Muscle of leg (tissue), 11 donors: ENCODE data around the gene GLIPR1L1. TPM values are rescaled to one million over a fixed set of nuclear protein-coding genes. Genes with fewer than 3 reads are reported as not detected.
"Not testable (repeated sequence)": the region's sequence is repeated elsewhere in the genome, so short reads cannot be mapped to it uniquely, and the experiment has no call there.

ENCODE experiments used
- DNase-seq: peaks from one replicate; pipeline ENCODE4 v3.0.0; 2013
- H3K27ac ChIP-seq: one replicate; pipeline ENCODE4 v1.5.1; 2013; ENCODE audit warnings: mild to moderate bottlenecking, low read length, control low read depth
- H3K27me3 ChIP-seq: one replicate; pipeline ENCODE4 v1.6.1; 2013; ENCODE audit warnings: low read length; ENCODE audit not compliant: control insufficient read depth, insufficient read depth
- H3K36me3 ChIP-seq: one replicate; pipeline ENCODE4 v1.6.1; 2013; ENCODE audit warnings: low read length; ENCODE audit not compliant: control insufficient read depth, insufficient read depth
- H3K4me1 ChIP-seq: one replicate; pipeline ENCODE4 v1.6.1; 2013; ENCODE audit warnings: low read length; ENCODE audit not compliant: control insufficient read depth, insufficient read depth
- H3K4me3 ChIP-seq: one replicate; pipeline ENCODE4 v1.5.1; 2013; ENCODE audit warnings: low read length, control low read depth
- H3K9me3 ChIP-seq: replicated peaks from 2 replicates; pipeline ENCODE4 v1.6.1; 2013; ENCODE audit warnings: low read depth, low read length; ENCODE audit not compliant: control insufficient read depth
- WGBS: methylation state at CpG from one replicate; pipeline ENCODE4 v1.1.5; 2013; ENCODE audit warnings: missing lambda C conversion rate; ENCODE audit not compliant: insufficient coverage; 5-methylcytosine and 5-hydroxymethylcytosine counted together
- polyA plus RNA-seq, 8 donors: library from polyadenylated mRNA; unstranded; fragments of 120-200 nt; gene quantifications; one replicate each; pipeline versions ENCODE4 v1.2.1 to v1.2.3, GENCODE V29; 2013; ENCODE audit warnings: inconsistent platforms in 1 of 8, low replicate concordance in 1 of 8; ENCODE audit not compliant: insufficient read length in 8 of 8, insufficient read depth in 1 of 8
- total RNA-seq: library from RNA; stranded (reverse); fragments of 120-200 nt; gene quantifications from one replicate; pipeline ENCODE4 v1.2.4, GENCODE V29; 2013

GLIPR1L1 gene
- total and polyA plus RNA-seq, 9 donors = 0.18 to 0.33 (median 0.29) TPM; not detected in 5

DNA sequence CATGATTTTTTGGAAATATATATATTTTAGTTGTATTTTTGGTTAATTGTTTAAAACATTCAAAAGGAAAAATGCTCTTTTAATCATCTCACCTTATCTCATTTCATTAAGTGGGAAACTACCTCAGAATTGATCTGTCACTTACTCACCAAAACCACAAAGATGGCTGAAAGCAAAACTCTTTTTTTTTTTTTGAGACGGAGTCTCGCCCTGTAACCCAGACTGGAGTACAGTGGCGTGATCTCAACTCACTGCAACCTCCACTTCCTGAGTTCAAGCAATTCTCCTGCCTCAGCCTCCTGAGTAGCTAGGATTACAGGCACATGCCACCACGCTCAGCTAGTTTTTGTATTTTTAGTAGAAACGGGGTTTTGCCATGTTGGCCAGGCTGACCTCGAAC is 11.7 kb downstream of the GLIPR1L1 start:
- H3K4me3 ChIP-seq, H3K27me3 ChIP-seq, H3K4me1 ChIP-seq, H3K9me3 ChIP-seq, H3K36me3 ChIP-seq, DNase-seq, H3K27ac ChIP-seq: not testable (repeated sequence)
- WGBS = 93% methylated on average over 3 of the region's 6 CpGs

DNA sequence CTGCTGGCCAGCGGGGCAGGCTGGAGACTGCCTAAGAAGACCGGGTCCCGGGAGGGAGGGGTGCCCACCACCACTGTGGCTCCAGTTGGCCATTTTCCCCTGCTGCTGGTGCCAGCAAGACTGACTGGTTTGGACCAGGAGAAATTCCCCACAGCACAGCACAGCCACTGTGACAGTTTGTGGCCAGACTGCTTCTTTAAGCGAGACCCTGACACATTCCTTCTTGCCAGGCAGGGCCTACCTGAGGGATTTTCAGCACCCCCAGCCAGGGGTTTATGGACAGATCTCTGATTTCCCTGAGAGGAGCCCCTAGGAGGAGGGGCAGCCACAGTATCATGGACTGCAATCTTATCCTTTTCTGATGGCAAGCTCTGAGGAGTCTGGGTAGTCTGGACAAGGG is 15.5 kb downstream of the GLIPR1L1 start:
- 79% methylated on average over 3 of the region's 4 CpGs for WGBS
- DNase-seq = no peak

DNA sequence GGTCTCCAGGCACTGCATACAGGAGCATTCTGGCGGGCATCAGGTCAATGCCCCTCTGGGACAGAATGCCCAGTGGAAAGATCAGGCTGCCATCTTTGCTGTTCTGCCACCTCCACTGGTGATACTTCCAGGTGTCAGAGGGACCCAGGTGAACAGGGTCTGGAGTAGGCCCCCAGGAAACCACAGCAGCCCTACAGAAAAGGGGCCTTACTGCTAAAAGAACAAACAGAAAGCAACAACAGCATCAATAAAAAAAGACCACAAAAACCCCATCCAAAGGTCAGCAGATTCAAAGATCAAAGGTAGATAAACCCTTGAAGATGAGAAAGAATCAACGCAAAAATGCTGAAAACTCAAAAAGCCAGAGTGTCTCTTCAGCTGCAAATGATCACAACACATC is 15.9 kb downstream of the GLIPR1L1 start:
- DNase-seq = no peak
- H3K4me1 ChIP-seq = no peaks in the 10 kb centered on the region
- WGBS = 100% methylated on average over 1 of the region's 2 CpGs
- no peaks in the 10 kb centered on the region for H3K27me3 ChIP-seq
- no peak overlapping the region for H3K27ac ChIP-seq
- H3K9me3 ChIP-seq = peaks cover 9% of the 10 kb centered on the region
- H3K36me3 ChIP-seq = no peaks in the 10 kb centered on the region
- no peak overlapping the region for H3K4me3 ChIP-seq

More for the DNA sequence above, 15.5 kb downstream of the GLIPR1L1 start:
- no peak overlapping the region for H3K27ac ChIP-seq
- H3K9me3 ChIP-seq = peaks cover 8% of the 10 kb centered on the region
- no peak overlapping the region for H3K4me3 ChIP-seq
- no peaks in the 10 kb centered on the region for H3K4me1 ChIP-seq
- no peaks in the 10 kb centered on the region for H3K36me3 ChIP-seq
- no peaks in the 10 kb centered on the region for H3K27me3 ChIP-seq

DNA sequence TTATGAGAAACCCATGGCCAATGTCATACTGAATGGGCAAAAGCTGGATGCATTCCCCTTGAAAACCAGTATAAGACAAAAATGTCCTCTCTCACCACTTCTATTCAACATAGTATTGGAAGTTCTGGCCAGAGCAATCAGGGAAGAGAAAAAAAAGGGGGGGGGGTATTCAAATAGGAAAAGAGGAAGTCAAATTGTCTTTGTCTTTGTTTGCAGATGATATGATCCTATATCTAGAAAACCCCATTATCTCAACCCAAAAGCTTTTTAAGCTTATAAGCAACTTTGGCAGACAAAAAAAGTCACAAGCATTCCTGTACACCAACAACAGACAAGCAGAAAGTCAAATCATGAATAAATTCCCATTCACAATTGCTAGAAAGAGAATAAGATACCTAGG is 19.5 kb downstream of the GLIPR1L1 start:
- Histone ChIP-seq H3K9me3 (peaks cover 12% of the 10 kb centered on the region), H3K27ac (no peak overlapping the region), H3K27me3 (no peaks in the 10 kb centered on the region), H3K36me3 (no peaks in the 10 kb centered on the region), H3K4me3 (no peak overlapping the region), H3K4me1 (no peaks in the 10 kb centered on the region)
- no peak for DNase-seq

GRCh38 chr12:75360920-75361319 is 26.4 kb downstream of the GLIPR1L1 start:
- no peaks in the 10 kb centered on the region for H3K4me1 ChIP-seq
- no peaks in the 10 kb centered on the region for H3K9me3 ChIP-seq
- DNase-seq = no peak
- H3K36me3 ChIP-seq = no peaks in the 10 kb centered on the region
- H3K4me3 ChIP-seq = no peak overlapping the region
- no peaks in the 10 kb centered on the region for H3K27me3 ChIP-seq
- H3K27ac ChIP-seq = no peak overlapping the region

GRCh38 chr12:75361408-75361807 is 26.9 kb downstream of the GLIPR1L1 start:
- H3K36me3 ChIP-seq = no peaks in the 10 kb centered on the region
- no peaks in the 10 kb centered on the region for H3K9me3 ChIP-seq
- H3K4me1 ChIP-seq = no peaks in the 10 kb centered on the region
- no peak overlapping the region for H3K4me3 ChIP-seq
- WGBS = no CpG with 5 or more reads among the region's 1 CpG
- H3K27ac ChIP-seq = no peak overlapping the region
- H3K27me3 ChIP-seq = no peaks in the 10 kb centered on the region
- DNase-seq = no peak

- no peaks in the 10 kb centered on the region for H3K9me3 ChIP-seq
- no peaks in the 10 kb centered on the region for H3K27me3 ChIP-seq
- no peak for DNase-seq
- no peaks in the 10 kb centered on the region for H3K36me3 ChIP-seq
- H3K27ac ChIP-seq = no peak overlapping the region
- no peak overlapping the region for H3K4me3 ChIP-seq
- no peaks in the 10 kb centered on the region for H3K4me1 ChIP-seq
These were observed 30.4 kb downstream of the GLIPR1L1 start for GRCh38 chr12:75364919-75365318.

- no peak overlapping the region for H3K27ac ChIP-seq
- H3K4me3 ChIP-seq = no peak overlapping the region
- no peaks in the 10 kb centered on the region for H3K9me3 ChIP-seq
- no peaks in the 10 kb centered on the region for H3K27me3 ChIP-seq
- WGBS = no CpG with 5 or more reads among the region's 1 CpG
- no peak for DNase-seq
- H3K4me1 ChIP-seq = no peaks in the 10 kb centered on the region
- H3K36me3 ChIP-seq = no peaks in the 10 kb centered on the region
These were observed 32.2 kb downstream of the GLIPR1L1 start for GRCh38 chr12:75366629-75367028.

DNA sequence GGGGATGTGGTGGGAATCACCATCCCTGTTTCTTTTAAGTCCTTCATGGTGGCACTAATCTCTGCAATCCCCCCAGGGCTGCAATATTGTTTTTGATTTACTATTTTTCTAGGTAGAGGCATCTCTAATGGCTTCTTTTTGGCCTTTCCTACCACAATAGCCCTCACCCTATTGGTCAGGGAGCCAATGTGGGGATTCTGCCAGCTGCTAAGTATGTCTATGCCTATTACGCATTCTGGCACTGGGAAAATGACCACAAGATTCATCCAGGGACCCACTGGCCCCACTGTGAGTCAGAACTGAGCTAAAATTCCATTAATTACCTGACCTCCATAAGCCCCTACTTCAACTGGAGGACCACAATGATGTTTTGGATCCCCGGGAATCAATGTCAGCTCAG is 40.5 kb downstream of the GLIPR1L1 start:
- H3K27ac ChIP-seq = no peak overlapping the region
- H3K4me1 ChIP-seq = no peaks in the 10 kb centered on the region
- H3K9me3 ChIP-seq = no peaks in the 10 kb centered on the region
- no peaks in the 10 kb centered on the region for H3K36me3 ChIP-seq
- H3K27me3 ChIP-seq = no peaks in the 10 kb centered on the region
- WGBS = no CpG with 5 or more reads among the region's 2 CpGs
- no peak for DNase-seq
- no peak overlapping the region for H3K4me3 ChIP-seq

DNA sequence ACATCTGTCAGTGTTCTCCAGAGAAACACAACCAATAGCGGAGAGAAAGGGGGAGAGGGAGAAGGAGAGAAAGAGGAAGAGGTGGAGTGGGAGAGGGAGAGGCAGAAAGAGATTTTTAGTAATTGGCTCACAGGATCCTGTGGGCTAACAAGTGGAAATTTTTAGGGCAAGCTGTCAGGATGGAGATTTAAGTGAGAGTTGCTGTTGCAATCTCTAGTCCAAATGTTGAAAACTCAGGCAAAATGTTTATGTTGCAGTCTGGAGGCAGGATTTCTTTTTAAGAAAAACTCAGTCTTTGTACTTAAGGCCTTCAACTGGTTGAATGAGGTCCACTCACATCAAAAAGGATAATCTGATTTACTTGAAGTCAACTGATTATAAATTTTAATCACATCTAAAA is 43.9 kb downstream of the GLIPR1L1 start:
- Histone ChIP-seq H3K27ac (no peak overlapping the region), H3K4me1 (no peaks in the 10 kb centered on the region), H3K4me3 (no peak overlapping the region), H3K9me3 (no peaks in the 10 kb centered on the region), H3K36me3 (no peaks in the 10 kb centered on the region), H3K27me3 (no peaks in the 10 kb centered on the region)
- DNase-seq = no peak
- WGBS = no CpG with 5 or more reads among the region's 1 CpG

GRCh38 chr12:75389061-75389460 is 54.6 kb downstream of the GLIPR1L1 start:
- H3K9me3 ChIP-seq = no peaks in the 10 kb centered on the region
- no peak overlapping the region for H3K4me3 ChIP-seq
- no peaks in the 10 kb centered on the region for H3K4me1 ChIP-seq
- H3K36me3 ChIP-seq = no peaks in the 10 kb centered on the region
- WGBS = no CpG with 5 or more reads among the region's 1 CpG
- no peak for DNase-seq
- no peaks in the 10 kb centered on the region for H3K27me3 ChIP-seq
- H3K27ac ChIP-seq = no peak overlapping the region
